Activated CD4-positive, alpha-beta T cell treated with anti-CD3 and anti-CD28 coated beads for 24 hours (primary cell): ENCODE data around the gene TIMM29.

Source experiments
- DNase-seq, 2 donors: peaks; one replicate each; pipeline ENCODE4 v3.0.0-alpha.2; 2020; ENCODE audit warnings: low read depth in 2 of 2

The TIMM29 gene

DNA sequence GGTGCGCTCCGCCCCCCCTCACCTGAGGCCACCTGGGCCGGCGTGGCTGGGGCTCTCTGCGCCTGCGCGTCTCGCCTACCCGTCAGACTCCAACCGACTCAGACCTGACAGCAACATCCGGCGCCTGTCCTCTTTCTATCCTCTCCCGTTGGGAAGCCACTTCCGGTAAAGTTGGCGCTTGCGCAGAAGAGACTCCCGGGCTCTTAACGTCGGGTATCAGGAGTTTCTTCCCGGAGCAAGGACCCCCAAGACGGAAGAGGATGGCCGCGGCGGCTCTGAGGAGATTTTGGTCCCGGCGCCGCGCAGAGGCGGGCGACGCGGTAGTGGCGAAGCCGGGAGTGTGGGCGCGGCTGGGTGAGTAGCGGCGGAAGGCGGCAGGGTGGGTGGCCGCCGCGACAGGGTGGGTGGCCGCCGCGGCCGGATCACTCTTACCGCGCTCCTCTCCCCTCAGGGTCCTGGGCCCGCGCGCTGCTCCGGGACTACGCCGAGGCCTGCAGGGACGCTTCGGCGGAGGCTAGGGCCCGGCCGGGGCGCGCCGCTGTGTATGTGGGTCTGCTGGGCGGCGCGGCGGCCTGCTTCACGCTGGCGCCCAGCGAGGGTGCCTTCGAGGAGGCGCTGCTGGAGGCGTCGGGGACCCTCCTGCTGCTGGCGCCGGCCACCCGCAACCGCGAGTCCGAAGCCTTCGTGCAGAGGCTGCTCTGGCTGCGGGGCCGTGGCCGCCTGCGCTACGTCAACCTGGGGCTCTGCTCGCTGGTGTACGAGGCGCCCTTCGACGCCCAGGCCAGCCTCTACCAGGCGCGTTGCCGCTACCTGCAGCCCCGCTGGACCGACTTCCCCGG, at the start of gene TIMM29, which contains the start of gene YIPF2:
TSS of gene TIMM29 (plus strand) at position 249 of the 839 bp plus-strand sequence. CDS start at position 261, 12 bp downstream.
TSS of gene YIPF2 (minus strand) at position 77 of the 839 bp plus-strand sequence. CDS start 229 bp downstream, outside the sequence.
- peak; percentile 93 to 94 for DNase-seq

GRCh38 chr19:10881403-10882107, 47.1 kb upstream of the TIMM29 start:
- no peak for DNase-seq

GRCh38 chr19:10882108-10882457, 46.5 kb upstream of the TIMM29 start:
- no peak for DNase-seq

- no peak for DNase-seq
Observed at GRCh38 chr19:10884274-10884673, 44.3 kb upstream of the TIMM29 start.

DNA sequence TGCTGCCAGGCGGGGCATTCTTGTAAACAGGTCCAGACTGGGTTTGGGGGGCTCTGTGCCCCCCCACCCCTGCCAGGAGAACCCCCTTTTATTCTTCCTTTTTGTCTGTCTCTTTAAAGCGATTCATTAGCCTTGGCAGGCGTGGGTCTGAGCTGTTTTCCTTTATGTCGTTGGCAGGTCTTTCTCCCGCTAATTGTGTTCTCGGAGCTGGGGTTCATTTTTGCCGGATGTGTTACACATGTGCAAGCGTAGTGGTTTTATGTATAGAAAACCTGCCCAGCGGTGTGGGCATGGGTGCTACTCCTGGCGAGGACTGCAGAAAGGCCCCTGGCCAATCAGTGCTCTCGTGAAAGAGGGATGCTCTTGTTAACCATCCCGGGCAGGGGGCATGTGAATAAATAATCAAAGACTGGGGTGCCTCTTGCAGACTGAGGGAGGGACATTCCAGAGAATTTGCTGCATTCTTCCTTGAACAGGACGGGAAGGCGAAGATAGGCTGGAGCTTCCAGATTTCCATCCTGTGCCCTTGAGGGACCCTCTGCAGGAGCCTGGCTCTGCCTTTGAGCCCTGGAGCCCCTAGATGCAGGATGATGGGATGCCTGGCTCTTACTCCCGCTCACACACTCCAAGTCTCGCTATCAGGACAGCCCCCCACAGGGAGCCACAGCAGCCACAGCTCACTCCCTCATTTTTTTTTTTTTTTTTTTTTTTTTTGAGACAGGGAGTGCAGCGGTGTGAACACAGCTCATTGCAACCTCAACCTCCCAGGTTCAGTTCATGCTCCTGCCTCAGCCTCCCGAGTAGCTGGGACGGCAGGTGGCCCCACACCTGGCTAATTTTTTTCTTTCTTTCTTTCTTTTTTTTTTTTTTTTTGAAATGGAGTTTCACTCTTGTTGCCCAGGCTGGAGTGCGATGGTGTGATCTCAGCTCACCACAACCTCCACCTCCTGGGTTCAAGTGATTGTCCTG, 43.1 kb upstream of the TIMM29 start:
- no peak for DNase-seq

- DNase-seq: no peak
Observed at GRCh38 chr19:10887616-10888367, 40.8 kb upstream of the TIMM29 start.

GRCh38 chr19:10888421-10888866, 40.2 kb upstream of the TIMM29 start:
- DNase-seq: no peak

GRCh38 chr19:10889880-10890279, 38.7 kb upstream of the TIMM29 start:
- DNase-seq: no peak

DNA sequence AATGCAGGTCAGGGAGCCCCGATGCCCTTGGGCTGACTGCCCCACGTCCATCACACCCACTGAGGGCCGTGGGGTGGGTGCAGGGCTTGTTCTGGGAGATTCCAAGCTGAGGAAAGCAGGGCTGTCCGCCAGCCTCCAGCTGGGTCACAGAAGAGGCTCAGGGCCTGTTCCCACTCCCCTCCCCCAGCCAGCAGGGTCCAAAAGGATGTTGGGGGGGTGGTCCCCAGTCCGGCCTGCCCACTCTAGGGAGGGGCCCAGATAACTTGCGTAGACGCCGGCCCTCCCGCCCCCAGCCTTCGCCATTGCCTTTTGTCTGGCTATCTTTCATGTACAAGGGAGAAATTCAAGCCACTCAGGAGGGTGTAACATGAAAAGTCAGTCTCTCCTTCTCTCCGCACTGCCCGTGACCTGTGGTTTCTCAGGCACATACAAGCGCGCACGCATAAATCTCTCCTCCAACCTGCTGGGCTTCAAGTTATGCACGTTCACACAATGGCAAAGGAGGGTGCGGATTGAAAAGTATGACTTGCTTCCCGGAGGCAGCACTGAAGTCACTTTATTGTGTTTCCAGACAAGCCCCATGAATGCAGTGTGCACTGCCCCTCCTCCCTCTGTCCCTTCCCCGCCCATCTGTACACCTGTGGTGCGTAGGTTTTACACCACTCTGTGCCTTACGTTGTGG, 37.1 kb upstream of the TIMM29 start:
- no peak for DNase-seq

GRCh38 chr19:10892256-10892655, 36.4 kb upstream of the TIMM29 start:
- no peak for DNase-seq

GRCh38 chr19:10894911-10895213, 33.7 kb upstream of the TIMM29 start:
- no peak for DNase-seq

GRCh38 chr19:10895363-10895762, 33.2 kb upstream of the TIMM29 start:
- no peak for DNase-seq

GRCh38 chr19:10895920-10896319, 32.7 kb upstream of the TIMM29 start:
- DNase-seq: no peak

GRCh38 chr19:10896851-10897526, 31.6 kb upstream of the TIMM29 start:
- DNase-seq: no peak

DNA sequence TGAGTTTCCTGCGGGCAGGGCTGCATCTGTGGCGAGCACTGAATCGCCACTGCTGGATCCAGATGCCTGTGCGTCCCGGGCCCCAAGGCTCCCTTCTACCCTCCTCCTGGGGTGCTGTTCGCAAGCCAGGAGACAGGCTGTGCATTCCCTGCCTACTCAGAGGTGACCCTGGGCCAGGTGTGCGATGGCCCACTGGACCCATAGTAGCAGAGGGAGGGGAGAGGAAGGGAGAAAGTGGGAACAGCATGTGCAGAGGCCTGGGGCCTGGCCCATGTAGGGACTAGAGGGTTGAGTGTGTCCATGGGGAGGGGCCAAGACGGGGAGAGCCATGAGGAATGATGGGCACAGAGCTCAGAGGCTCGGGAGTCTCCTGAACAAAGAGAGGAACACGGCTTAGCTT, 30.0 kb upstream of the TIMM29 start:
- no peak for DNase-seq

GRCh38 chr19:10899151-10899653, 29.4 kb upstream of the TIMM29 start:
- DNase-seq: no peak

DNA sequence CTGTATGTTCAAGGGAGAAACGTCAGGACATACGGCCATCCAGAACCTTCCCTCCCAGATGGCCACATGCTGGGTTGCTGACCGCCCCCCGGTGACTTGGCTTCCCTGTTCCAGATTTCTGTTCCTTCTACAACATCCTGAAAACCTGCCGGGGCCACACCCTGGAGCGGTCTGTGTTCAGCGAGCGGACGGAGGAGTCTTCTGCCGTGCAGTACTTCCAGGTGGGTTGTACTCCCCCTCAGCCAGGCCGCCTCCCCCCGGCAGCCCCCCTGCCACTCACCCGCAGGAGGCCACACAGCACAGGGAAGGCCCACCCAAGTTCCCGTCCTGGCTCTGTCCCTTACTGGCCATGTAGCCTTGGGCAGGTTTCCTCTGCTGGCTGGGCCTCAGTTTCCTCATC, 20.7 kb upstream of the TIMM29 start:
- no peak for DNase-seq

- no peak for DNase-seq
Observed at GRCh38 chr19:10908380-10908960, 20.1 kb upstream of the TIMM29 start.

DNA sequence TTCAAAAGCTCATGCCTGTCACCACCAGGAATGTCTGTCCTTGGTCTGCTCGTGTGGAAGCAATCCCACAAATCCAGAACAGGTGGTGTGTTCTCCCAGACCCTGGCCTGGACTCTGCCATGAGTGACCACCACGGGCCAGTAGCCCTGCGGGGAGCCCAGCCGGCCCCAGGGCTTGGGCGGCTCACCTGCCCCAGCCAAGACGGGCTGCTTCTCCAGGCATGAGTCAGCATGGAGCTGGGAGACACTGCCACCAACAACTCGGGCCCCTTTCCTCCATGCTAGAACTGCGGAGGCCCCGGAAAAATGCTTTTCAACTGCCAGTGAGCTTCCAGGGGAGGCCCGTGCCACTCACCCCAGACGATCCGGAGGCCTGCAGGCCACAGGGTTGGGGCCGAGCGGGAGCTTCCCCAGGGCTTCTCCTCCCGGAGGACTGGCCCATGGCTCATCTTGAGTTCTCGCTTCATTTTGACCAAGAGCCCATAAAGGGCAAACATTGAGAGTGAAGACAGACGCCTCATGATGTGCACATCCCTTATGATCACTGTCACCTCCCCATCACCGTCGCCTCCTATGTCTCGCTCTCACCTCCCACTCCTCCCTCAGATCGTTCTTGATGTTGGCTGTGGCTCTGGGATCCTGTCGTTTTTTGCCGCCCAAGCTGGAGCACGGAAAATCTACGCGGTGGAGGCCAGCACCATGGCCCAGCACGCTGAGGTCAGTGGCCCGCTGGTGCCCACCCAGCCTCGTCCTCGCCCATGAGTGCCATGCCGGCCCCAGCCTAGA, 16.8 kb upstream of the TIMM29 start:
- no peak for DNase-seq
